HFFc6 (cell line): ENCODE data around the gene ABCG1. TPM values are rescaled to one million over a fixed set of nuclear protein-coding genes. Genes with fewer than 3 reads are reported as not detected.

Source experiments
- DNase-seq: peaks from one replicate; pipeline ENCODE4 v3.0.0-alpha.2; 2018
- H3K27ac Mint-ChIP-seq: 2 replicates; pipeline ENCODE4 v1.8.0; 2020; ENCODE audit warnings: mild to moderate bottlenecking, mixed read lengths
- H3K27me3 Mint-ChIP-seq: 2 replicates; pipeline ENCODE4 v1.8.0; 2021; ENCODE audit warnings: mild to moderate bottlenecking, moderate library complexity, mixed read lengths; ENCODE audit not compliant: insufficient read depth
- H3K36me3 Mint-ChIP-seq: 2 replicates; pipeline ENCODE4 v1.8.0; 2021; ENCODE audit warnings: low read depth, mixed read lengths
- H3K4me1 Mint-ChIP-seq: 2 replicates; pipeline ENCODE4 v1.8.0; 2020; ENCODE audit warnings: low read depth, mixed read lengths
- H3K4me3 Mint-ChIP-seq: 2 replicates; pipeline ENCODE4 v1.8.0; 2020; ENCODE audit warnings: mild to moderate bottlenecking, moderate library complexity, mixed read lengths
- H3K9me3 Mint-ChIP-seq: 2 replicates; pipeline ENCODE4 v1.8.0; 2020; ENCODE audit warnings: mild to moderate bottlenecking, mixed read lengths
- CTCF ChIP-seq: fragments of 200-600 bp; sonication (generic); IDR thresholded peaks from 2 replicates; pipeline ENCODE4 v1.5.0; 2021; ENCODE audit warnings: antibody characterized with exemption, mild to moderate bottlenecking
- long read RNA-seq: library from polyadenylated mRNA; unstranded; transcript quantifications from one replicate; pipeline ENCODE4 v2.0.0, GENCODE V29; 2019
- total RNA-seq, 6 experiments: library from RNA; stranded (reverse); fragmentation: NEBNext Ultra II Directional; extraction: Animal tissue kit (Norgen Biotek cat#: 25700); gene quantifications; 2 replicates in 1 of 6; 3 replicates in 5 of 6; pipeline ENCODE4 v1.2.3, GENCODE V29; 2021

Gene ABCG1
- total RNA-seq: not detected
- long read RNA-seq: 0 reads

- no peak within 1 kb of the TSS for H3K27ac Mint-ChIP-seq
- H3K4me1 Mint-ChIP-seq: peaks cover 6% of the 10 kb centered on the region; the same call in 1 of the 2 replicates
- no peaks in the 10 kb centered on the region for H3K36me3 Mint-ChIP-seq
- H3K9me3 Mint-ChIP-seq: peaks cover 4% of the 10 kb centered on the region
- DNase-seq: no peak
- peaks cover 35% of the 10 kb centered on the region for H3K27me3 Mint-ChIP-seq
- TF ChIP-seq CTCF: no peak
- H3K4me3 Mint-ChIP-seq: no peak within 1 kb of the TSS; the same call in 1 of the 2 replicates
These were observed at the start of gene ABCG1 for GRCh38 chr21:42218836-42219605. TSS of gene ABCG1 (plus strand) at chr21:42219140. CDS start at chr21:42219263, 123 bp downstream.

GRCh38 chr21:42169758-42170157 lies 49.2 kb upstream of the ABCG1 start:
- Mint-ChIP-seq H3K9me3 (no peaks in the 10 kb centered on the region), H3K27me3 (peaks cover 2% of the 10 kb centered on the region), H3K27ac (no peak overlapping the region), H3K4me3 (no peak overlapping the region), H3K36me3 (no peaks in the 10 kb centered on the region), H3K4me1 (no peaks in the 10 kb centered on the region)
- no peak for DNase-seq
- TF ChIP-seq CTCF: no peak

GRCh38 chr21:42171091-42172053 lies 47.6 kb upstream of the ABCG1 start:
- no peaks in the 10 kb centered on the region for H3K36me3 Mint-ChIP-seq
- no peaks in the 10 kb centered on the region for H3K4me1 Mint-ChIP-seq
- no peak for TF ChIP-seq CTCF
- DNase-seq: no peak
- no peak overlapping the region for H3K4me3 Mint-ChIP-seq
- peaks cover 7% of the 10 kb centered on the region for H3K27me3 Mint-ChIP-seq
- no peak overlapping the region for H3K27ac Mint-ChIP-seq
- no peaks in the 10 kb centered on the region for H3K9me3 Mint-ChIP-seq

GRCh38 chr21:42172596-42173483 lies 46.1 kb upstream of the ABCG1 start:
- Mint-ChIP-seq H3K4me1 (no peaks in the 10 kb centered on the region), H3K4me3 (no peak overlapping the region), H3K36me3 (no peaks in the 10 kb centered on the region), H3K27ac (no peak overlapping the region), H3K27me3 (peaks cover 9% of the 10 kb centered on the region), H3K9me3 (no peaks in the 10 kb centered on the region)
- no peak for DNase-seq
- no peak for TF ChIP-seq CTCF

GRCh38 chr21:42174173-42174572 lies 44.8 kb upstream of the ABCG1 start:
- no peaks in the 10 kb centered on the region for H3K36me3 Mint-ChIP-seq
- DNase-seq: no peak
- no peak overlapping the region for H3K27ac Mint-ChIP-seq
- H3K4me3 Mint-ChIP-seq: no peak overlapping the region
- peaks cover 9% of the 10 kb centered on the region for H3K27me3 Mint-ChIP-seq
- no peaks in the 10 kb centered on the region for H3K9me3 Mint-ChIP-seq
- H3K4me1 Mint-ChIP-seq: no peaks in the 10 kb centered on the region
- TF ChIP-seq CTCF: no peak
